ENCODE measurements around the gene SKIDA1.

GRCh38 chr10:21468086-21468485, 57.4 kb downstream of the SKIDA1 start:
- no peak for TF ChIP-seq ZC3H10 (CRISPR knock-in tag; IDR thresholded peaks at IDR 0.05)
- no peak for TF ChIP-seq RARB (CRISPR knock-in tag; IDR thresholded peaks at IDR 0.05)
- no peak for TF ChIP-seq ARNTL (CRISPR knock-in tag; IDR thresholded peaks at IDR 0.05; ENCODE audit: borderline replicate concordance, low read depth)
- no peak for TF ChIP-seq GLIS3 (CRISPR knock-in tag; IDR thresholded peaks at IDR 0.05)
- TF ChIP-seq ESRRG (CRISPR knock-in tag; IDR thresholded peaks at IDR 0.05), result no peak
- TF ChIP-seq ZFP30 (CRISPR knock-in tag; IDR thresholded peaks at IDR 0.05), result no peak
- no peak for TF ChIP-seq PATZ1 (CRISPR knock-in tag; IDR thresholded peaks at IDR 0.05; ENCODE audit: borderline replicate concordance)
- no peak for TF ChIP-seq ZNF70 (CRISPR knock-in tag; IDR thresholded peaks at IDR 0.05)
- TF ChIP-seq, protein P1, sequence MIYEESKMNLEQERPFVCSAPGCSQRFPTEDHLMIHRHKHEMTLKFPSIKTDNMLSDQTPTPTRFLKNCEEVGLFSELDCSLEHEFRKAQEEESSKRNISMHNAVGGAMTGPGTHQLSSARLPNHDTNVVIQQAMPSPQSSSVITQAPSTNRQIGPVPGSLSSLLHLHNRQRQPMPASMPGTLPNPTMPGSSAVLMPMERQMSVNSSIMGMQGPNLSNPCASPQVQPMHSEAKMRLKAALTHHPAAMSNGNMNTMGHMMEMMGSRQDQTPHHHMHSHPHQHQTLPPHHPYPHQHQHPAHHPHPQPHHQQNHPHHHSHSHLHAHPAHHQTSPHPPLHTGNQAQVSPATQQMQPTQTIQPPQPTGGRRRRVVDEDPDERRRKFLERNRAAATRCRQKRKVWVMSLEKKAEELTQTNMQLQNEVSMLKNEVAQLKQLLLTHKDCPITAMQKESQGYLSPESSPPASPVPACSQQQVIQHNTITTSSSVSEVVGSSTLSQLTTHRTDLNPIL (CRISPR knock-in tag; IDR thresholded peaks at IDR 0.05; ENCODE audit: low read depth), result no peak
- TF ChIP-seq CSDC2 (CRISPR knock-in tag; IDR thresholded peaks at IDR 0.05), result no peak
- no peak for TF ChIP-seq ZNF565 (CRISPR knock-in tag; conservative IDR thresholded peaks at IDR 0.05; ENCODE audit: low read depth)
- TF ChIP-seq ZFP3 (CRISPR knock-in tag; IDR thresholded peaks at IDR 0.05), result no peak
- TF ChIP-seq, protein P2, sequence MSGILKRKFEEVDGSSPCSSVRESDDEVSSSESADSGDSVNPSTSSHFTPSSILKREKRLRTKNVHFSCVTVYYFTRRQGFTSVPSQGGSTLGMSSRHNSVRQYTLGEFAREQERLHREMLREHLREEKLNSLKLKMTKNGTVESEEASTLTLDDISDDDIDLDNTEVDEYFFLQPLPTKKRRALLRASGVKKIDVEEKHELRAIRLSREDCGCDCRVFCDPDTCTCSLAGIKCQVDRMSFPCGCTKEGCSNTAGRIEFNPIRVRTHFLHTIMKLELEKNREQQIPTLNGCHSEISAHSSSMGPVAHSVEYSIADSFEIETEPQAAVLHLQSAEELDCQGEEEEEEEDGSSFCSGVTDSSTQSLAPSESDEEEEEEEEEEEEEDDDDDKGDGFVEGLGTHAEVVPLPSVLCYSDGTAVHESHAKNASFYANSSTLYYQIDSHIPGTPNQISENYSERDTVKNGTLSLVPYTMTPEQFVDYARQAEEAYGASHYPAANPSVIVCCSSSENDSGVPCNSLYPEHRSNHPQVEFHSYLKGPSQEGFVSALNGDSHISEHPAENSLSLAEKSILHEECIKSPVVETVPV (CRISPR knock-in tag; IDR thresholded peaks at IDR 0.05), result no peak
